Keratinocyte (primary cell): Measurements from ENCODE around the gene C6orf62. TPM values are rescaled to one million over a fixed set of nuclear protein-coding genes. Genes with fewer than 3 reads are reported as not detected.
"Not testable (repeated sequence)": the region's sequence is repeated elsewhere in the genome, so short reads cannot be mapped to it uniquely, and the experiment has no call there.

Experiments
- DNase-seq: peaks from one replicate; pipeline ENCODE4 v3.0.0-alpha.2; 2011; ENCODE audit warnings: low read depth, missing footprints, low spot score
- FAIRE-seq: peaks from 2 replicates; lab custom pipeline; 2011; peaks lifted over from hg19 to GRCh38; lab: Jason Lieb, UNC
- H2AFZ ChIP-seq: 2 replicates; pipeline ENCODE4 v1.6.0; 2012; ENCODE audit warnings: low read length, control low read depth, inconsistent platforms; ENCODE audit not compliant: control insufficient read depth
- H3K27ac ChIP-seq: 2 replicates; pipeline ENCODE4 v1.5.1; 2011; ENCODE audit warnings: low read length; ENCODE audit not compliant: control insufficient read depth, insufficient read depth
- H3K27me3 ChIP-seq: 3 replicates; pipeline ENCODE4 v1.6.0; 2011; ENCODE audit warnings: low read length; ENCODE audit not compliant: control insufficient read depth, insufficient read depth; ENCODE audit errors: extremely low read depth
- H3K36me3 ChIP-seq, 2 experiments: 2 replicates in 1 of 2; 3 replicates in 1 of 2; pipeline ENCODE4 v1.5.1; 2011; ENCODE audit warnings: low read length in 2 of 2, mild to moderate bottlenecking in 1 of 2; ENCODE audit not compliant: control insufficient read depth in 2 of 2, insufficient read depth in 2 of 2; ENCODE audit errors: extremely low read depth in 1 of 2
- H3K4me1 ChIP-seq: 3 replicates; pipeline ENCODE4 v1.5.1; 2011; ENCODE audit warnings: low read length; ENCODE audit not compliant: control insufficient read depth, insufficient read depth; ENCODE audit errors: extremely low read depth
- H3K4me2 ChIP-seq: 3 replicates; pipeline ENCODE4 v1.6.0; 2011; ENCODE audit warnings: low read depth, low read length; ENCODE audit not compliant: control insufficient read depth, insufficient read depth; ENCODE audit errors: extremely low read depth
- H3K4me3 ChIP-seq, 3 experiments: fragments of 200-600 bp in 1 of 3; sonication (generic) in 1 of 3; 2 replicates in 2 of 3; 3 replicates in 1 of 3; pipeline ENCODE4 v1.5.1; 2011 to 2016; ENCODE audit warnings: low read length in 3 of 3, mild to moderate bottlenecking in 3 of 3, control low read depth in 2 of 3, inconsistent platforms in 1 of 3, low read depth in 1 of 3, mixed read lengths in 1 of 3, mixed run types in 1 of 3, moderate library complexity in 1 of 3; ENCODE audit not compliant: control insufficient read depth in 2 of 3, insufficient read depth in 2 of 3; ENCODE audit errors: extremely low read depth in 1 of 3
- H3K79me2 ChIP-seq: 2 replicates; pipeline ENCODE4 v1.6.0; 2012; ENCODE audit warnings: low read length; ENCODE audit not compliant: control insufficient read depth, insufficient read depth
- H3K9ac ChIP-seq: 3 replicates; pipeline ENCODE4 v1.6.0; 2011; ENCODE audit warnings: low read length; ENCODE audit not compliant: control insufficient read depth, insufficient read depth; ENCODE audit errors: extremely low read depth
- H3K9me1 ChIP-seq: 3 replicates; pipeline ENCODE4 v1.6.0; 2011; ENCODE audit warnings: low read length; ENCODE audit not compliant: control insufficient read depth, insufficient read depth; ENCODE audit errors: extremely low read depth
- H3K9me3 ChIP-seq: 2 replicates; pipeline ENCODE4 v1.5.1; 2012; ENCODE audit warnings: low read depth, low read length; ENCODE audit not compliant: control insufficient read depth
- H4K20me1 ChIP-seq: 3 replicates; pipeline ENCODE4 v1.6.0; 2011; ENCODE audit warnings: low read length; ENCODE audit not compliant: control insufficient read depth, insufficient read depth; ENCODE audit errors: extremely low read depth
- EZH2 ChIP-seq: IDR thresholded peaks from one replicate; pipeline ENCODE4 v1.6.1; 2012; ENCODE audit warnings: inconsistent platforms, mild to moderate bottlenecking, low read length, moderate library complexity
- dilution Hi-C: fragments of 300-500 bp; cut with MboI; formaldehyde crosslinking; loops from one replicate; pipeline ENCODE4 v1.7.0; 2020; ENCODE audit warnings: low sequenced_read_pairs; ENCODE audit not compliant: extremely low pct_ligation_motif_present
- polyA plus RNA-seq, 5 experiments: library from polyadenylated mRNA; depleted of rRNA in 3 of 5; stranded (reverse) in 3 of 5; stranded (forward) in 1 of 5; unstranded in 1 of 5; fragments of >200 nt; gene quantifications; 1 replicate in 1 of 5; 2 replicates in 3 of 5; 3 replicates in 1 of 5; pipeline versions ENCODE4 v1.2.1 to v1.2.3, GENCODE V29; 2011 to 2012; ENCODE audit warnings: missing spikeins in 2 of 5, low read depth in 1 of 5, low replicate concordance in 1 of 5
- TF ChIP-seq, protein P1 (sequence below), 3 experiments: IDR thresholded peaks in 1 of 3; conservative IDR thresholded peaks in 1 of 3; optimal IDR thresholded peaks in 1 of 3; 2 replicates in 2 of 3; 3 replicates in 1 of 3; pipeline versions ENCODE3 to v1.5.1; 2011; ENCODE audit warnings: low read length in 3 of 3, mild to moderate bottlenecking in 3 of 3, moderate library complexity in 2 of 3, control low read depth in 1 of 3, inconsistent platforms in 1 of 3; ENCODE audit not compliant: insufficient read depth in 2 of 3; ENCODE audit errors: extremely low read depth in 1 of 3

C6orf62 gene
- polyA plus RNA-seq, 1 donor (not counting 4 experiments of a cell fraction or from before 2014, with no cell fraction given), result 77.3 TPM

DNA sequence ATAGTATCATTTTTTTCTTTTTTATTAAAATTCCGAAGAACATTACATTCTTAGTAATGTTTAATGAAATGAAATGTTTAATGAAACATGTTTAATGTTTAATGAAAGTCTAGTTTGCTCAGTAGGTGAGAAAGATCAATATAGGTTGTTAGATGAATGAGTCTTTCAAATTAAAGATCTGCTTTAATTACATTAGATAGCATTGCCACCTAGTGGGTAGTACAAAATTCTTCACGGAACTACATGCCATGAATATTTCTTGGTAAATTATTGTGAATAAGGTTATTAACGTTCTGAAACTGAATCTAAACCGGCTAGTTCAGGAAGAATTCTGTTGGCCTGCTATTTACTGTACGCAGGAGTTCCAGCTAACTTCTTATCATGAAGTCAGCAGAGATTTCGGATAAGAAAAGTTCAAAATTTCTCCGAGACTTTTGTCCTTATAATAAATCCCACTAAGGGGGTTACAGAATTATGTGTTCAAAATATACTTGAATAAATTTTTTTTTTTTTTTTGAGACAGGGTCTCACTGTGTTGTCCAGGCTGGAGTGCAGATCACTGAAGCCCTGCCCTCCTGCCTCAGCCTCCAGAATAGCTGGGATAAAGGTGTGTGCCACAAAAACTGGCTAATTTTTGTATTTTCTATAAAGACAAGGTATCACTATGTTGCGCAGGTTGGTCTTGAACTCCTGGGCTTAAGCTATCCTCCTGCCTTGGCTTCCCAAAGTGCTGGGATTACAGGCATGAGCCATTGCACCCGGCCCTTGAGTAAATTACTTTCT, 47.9 kb upstream of the C6orf62 start:
- H3K27ac ChIP-seq, result no peak overlapping the region
- no peak overlapping the region for H3K9ac ChIP-seq
- dilution Hi-C loops, result no loop called here
- H3K9me1 ChIP-seq, result no peaks in the 10 kb centered on the region
- no peak for FAIRE-seq
- peak overlapping the region; percentile 54 for H2AFZ ChIP-seq
- TF ChIP-seq, protein P1, sequence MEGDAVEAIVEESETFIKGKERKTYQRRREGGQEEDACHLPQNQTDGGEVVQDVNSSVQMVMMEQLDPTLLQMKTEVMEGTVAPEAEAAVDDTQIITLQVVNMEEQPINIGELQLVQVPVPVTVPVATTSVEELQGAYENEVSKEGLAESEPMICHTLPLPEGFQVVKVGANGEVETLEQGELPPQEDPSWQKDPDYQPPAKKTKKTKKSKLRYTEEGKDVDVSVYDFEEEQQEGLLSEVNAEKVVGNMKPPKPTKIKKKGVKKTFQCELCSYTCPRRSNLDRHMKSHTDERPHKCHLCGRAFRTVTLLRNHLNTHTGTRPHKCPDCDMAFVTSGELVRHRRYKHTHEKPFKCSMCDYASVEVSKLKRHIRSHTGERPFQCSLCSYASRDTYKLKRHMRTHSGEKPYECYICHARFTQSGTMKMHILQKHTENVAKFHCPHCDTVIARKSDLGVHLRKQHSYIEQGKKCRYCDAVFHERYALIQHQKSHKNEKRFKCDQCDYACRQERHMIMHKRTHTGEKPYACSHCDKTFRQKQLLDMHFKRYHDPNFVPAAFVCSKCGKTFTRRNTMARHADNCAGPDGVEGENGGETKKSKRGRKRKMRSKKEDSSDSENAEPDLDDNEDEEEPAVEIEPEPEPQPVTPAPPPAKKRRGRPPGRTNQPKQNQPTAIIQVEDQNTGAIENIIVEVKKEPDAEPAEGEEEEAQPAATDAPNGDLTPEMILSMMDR (optimal IDR thresholded peaks at IDR 0.05 in 1 of 3, IDR thresholded peaks at IDR 0.05 in 1 of 3, conservative IDR thresholded peaks at IDR 0.05 in 1 of 3; ENCODE audit: extremely low read depth in 1 of 3, insufficient read depth in 2 of 3, low read length in 3 of 3), result peak in 1 of 3 experiments; percentile 43
- no peak for TF ChIP-seq EZH2
- H3K4me3 ChIP-seq, result no peak overlapping the region
- no peak for DNase-seq
- H3K4me2 ChIP-seq, result peak overlapping the region; percentile 24
- no peaks in the 10 kb centered on the region for H3K79me2 ChIP-seq
- H4K20me1 ChIP-seq, result no peaks in the 10 kb centered on the region
- H3K4me1 ChIP-seq, result peaks cover 5% of the 10 kb centered on the region
- H3K27me3 ChIP-seq, result no peaks in the 10 kb centered on the region
- no peaks in the 10 kb centered on the region for H3K9me3 ChIP-seq
- H3K36me3 ChIP-seq, result no peaks in the 10 kb centered on the region

DNA sequence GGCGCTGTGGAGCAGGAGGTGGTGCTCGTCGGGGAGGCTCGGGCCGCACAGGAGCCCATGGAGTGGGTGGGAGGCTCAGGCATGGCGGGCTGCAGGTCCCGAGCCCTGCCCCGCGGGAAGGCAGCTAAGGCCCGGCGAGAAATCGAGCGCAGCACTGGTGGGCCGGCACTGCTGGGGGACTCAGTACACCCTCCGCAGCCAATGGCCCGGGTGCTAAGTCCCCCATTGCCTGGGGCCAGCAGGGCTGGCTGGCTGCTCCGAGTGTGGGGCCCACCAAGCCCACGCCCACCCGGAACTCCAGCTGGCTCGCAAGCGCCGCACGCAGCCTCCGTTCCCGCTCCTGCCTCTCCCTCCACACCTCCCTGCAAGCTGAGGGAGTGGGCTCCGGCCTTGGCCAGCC, 47.0 kb upstream of the C6orf62 start:
- H3K27ac ChIP-seq, H3K27me3 ChIP-seq, H3K9me1 ChIP-seq, DNase-seq, H3K4me1 ChIP-seq, H3K9ac ChIP-seq, H3K4me3 ChIP-seq, FAIRE-seq, H3K4me2 ChIP-seq, H2AFZ ChIP-seq, H3K36me3 ChIP-seq, H3K9me3 ChIP-seq, H3K79me2 ChIP-seq, H4K20me1 ChIP-seq, dilution Hi-C loops: not testable (repeated sequence)

DNA sequence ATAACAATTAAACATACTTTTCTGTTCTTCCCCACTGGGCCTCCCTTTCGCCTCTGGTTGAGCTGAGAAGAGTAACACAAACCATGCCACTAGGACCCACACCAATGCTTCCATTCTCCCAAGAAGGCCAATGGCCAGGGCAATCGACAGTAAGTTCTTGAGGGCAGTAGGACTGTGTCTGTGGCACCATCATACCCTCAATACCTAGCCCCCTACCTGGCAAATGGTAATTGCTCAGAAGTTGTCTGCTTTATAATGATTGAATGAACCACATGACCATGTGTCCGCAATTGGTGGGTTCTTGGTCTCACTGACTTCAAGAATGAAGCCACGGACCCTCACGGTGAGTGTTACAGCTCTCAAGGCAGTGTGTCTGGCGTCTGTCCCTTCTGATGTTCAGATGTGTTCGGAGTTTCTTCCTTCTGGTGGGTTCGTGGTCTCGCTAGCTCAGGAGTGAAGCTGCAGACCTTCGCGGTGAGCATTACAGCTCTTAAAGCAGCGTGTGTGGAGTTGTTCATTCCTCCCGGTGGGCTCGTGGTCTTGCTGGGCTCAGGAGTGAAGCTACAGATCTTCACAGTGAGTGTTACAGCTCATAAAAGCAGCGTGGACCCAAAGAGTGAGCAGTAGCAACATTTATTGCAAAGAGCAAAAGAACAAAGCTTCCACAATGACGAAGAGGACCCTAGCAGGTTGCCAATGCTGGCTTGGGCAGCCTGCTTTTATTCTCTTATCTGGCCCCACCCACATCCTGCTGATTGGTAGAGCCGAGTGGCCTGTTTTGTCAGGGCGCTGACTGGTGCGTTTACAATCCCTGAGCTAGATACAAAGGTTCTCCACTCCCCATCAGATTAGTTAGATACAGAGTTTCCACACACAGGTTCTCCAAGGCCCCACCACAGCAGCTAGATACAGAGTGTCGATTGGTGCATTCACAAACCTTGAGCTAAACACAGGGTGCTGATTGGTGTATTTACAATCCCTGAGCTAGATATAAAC, 46.2 kb upstream of the C6orf62 start:
- H3K79me2 ChIP-seq, dilution Hi-C loops, H3K27ac ChIP-seq, H3K9me1 ChIP-seq, H3K9ac ChIP-seq, H4K20me1 ChIP-seq, FAIRE-seq, H3K27me3 ChIP-seq, H3K4me2 ChIP-seq, H3K4me3 ChIP-seq, H3K36me3 ChIP-seq, H2AFZ ChIP-seq, H3K9me3 ChIP-seq, DNase-seq, H3K4me1 ChIP-seq: not testable (repeated sequence)
